Sigmoid colon (tissue), 7 donors: ENCODE measurements around the gene TBCEL. TPM values are rescaled to one million over a fixed set of nuclear protein-coding genes. Genes with fewer than 3 reads are reported as not detected.

ENCODE experiments used
- DNase-seq: peaks from one replicate; pipeline ENCODE4 v3.0.0-alpha.2; 2019
- H3K27ac ChIP-seq, 4 donors: fragments of 200-600 bp; sonication (generic); one replicate each; pipeline ENCODE4 v1.5.1; 2016 to 2019; ENCODE audit warnings: mild to moderate bottlenecking in 1 of 4
- H3K27me3 ChIP-seq, 3 donors: fragments of 200-600 bp; sonication (generic); one replicate each; pipeline ENCODE4 v1.5.1; 2019; ENCODE audit warnings: mild to moderate bottlenecking in 1 of 3
- H3K36me3 ChIP-seq, 4 donors: fragments of 200-600 bp; sonication (generic); one replicate each; pipeline ENCODE4 v1.5.1; 2016 to 2019
- H3K4me1 ChIP-seq, 4 donors: fragments of 200-600 bp; sonication (generic); one replicate each; pipeline ENCODE4 v1.5.1; 2017 to 2019
- H3K4me3 ChIP-seq, 4 donors: fragments of 200-600 bp; sonication (generic); one replicate each; pipeline ENCODE4 v1.5.1; 2017 to 2019; ENCODE audit warnings: mild to moderate bottlenecking in 2 of 4, moderate library complexity in 1 of 4
- H3K9me3 ChIP-seq, 4 donors: fragments of 200-600 bp in 3 of 4; sonication (generic) in 3 of 4; one replicate each; pipeline versions ENCODE4 v1.5.1 to v1.6.1; 2013 to 2019
- CTCF ChIP-seq, 4 experiments: fragments of 450-650 bp in 3 of 4; fragments of 200-600 bp in 1 of 4; IDR thresholded peaks; one replicate each; pipeline ENCODE4 v1.5.1; 2016 to 2019; ENCODE audit warnings: antibody characterized with exemption in 4 of 4, mild to moderate bottlenecking in 3 of 4, moderate library complexity in 2 of 4
- EP300 ChIP-seq, 4 donors: sonication (generic); formaldehyde crosslinking; IDR thresholded peaks; one replicate each; pipeline ENCODE4 v1.6.1; 2017; ENCODE audit warnings: antibody characterized with exemption in 4 of 4
- POLR2A ChIP-seq, 2 donors: fragments of 450-650 bp; IDR thresholded peaks; one replicate each; pipeline ENCODE4 v1.6.1; 2016; ENCODE audit warnings: antibody characterized with exemption in 2 of 2, mild to moderate bottlenecking in 2 of 2, moderate library complexity in 2 of 2
- POLR2AphosphoS5 ChIP-seq, 4 donors: sonication (generic); formaldehyde crosslinking; IDR thresholded peaks; one replicate each; pipeline ENCODE4 v1.6.1; 2017; ENCODE audit warnings: antibody characterized with exemption in 4 of 4
- WGBS, 2 donors: extraction: QIAGEN DNeasy Blood & Tissue Kit; methylation state at CpG; one replicate each; pipeline ENCODE4 v1.1.7; 2013; 5-methylcytosine and 5-hydroxymethylcytosine counted together
- intact Hi-C: fragments of 100-400 bp; cut with DNase I; formaldehyde crosslinking; loops from one replicate; pipeline ENCODE4 v1.15.1; 2023
- polyA plus RNA-seq, 3 donors: library from polyadenylated mRNA; stranded (reverse); fragments of 200-250 nt; gene quantifications; one replicate each; pipeline ENCODE4 v1.2.3, GENCODE V29; 2013
- total RNA-seq, 4 donors: library from RNA; depleted of rRNA; stranded (reverse); fragments of >200 nt; gene quantifications; one replicate each; pipeline ENCODE4 v1.1.0, GENCODE V29; 2016
- donor health status: healthy with polysubstance abuse.
- donor health status: Bipolar disorder and iron deficiency.
- donor health status: healthy.

The TBCEL gene
- total and polyA plus RNA-seq, 7 donors, result 4.2 to 53.3 (median 22.4) TPM

- 90 to 97% methylated on average over 2 of the region's 2 CpGs for WGBS, 2 donors
- intact Hi-C loops, result no loop called here
- Histone ChIP-seq H3K4me3 (no peak overlapping the region), H3K27me3 (no peaks in the 10 kb centered on the region), H3K9me3 (no peaks in the 10 kb centered on the region), H3K4me1 (no peaks in the 10 kb centered on the region), H3K36me3 (peaks cover 0 to 82% (median 20%) of the 10 kb centered on the region in 4 donors), H3K27ac (no peak overlapping the region)
- no peak for DNase-seq
- TF ChIP-seq EP300 (IDR thresholded peaks at IDR 0.05), result no peak
- TF ChIP-seq POLR2A (IDR thresholded peaks at IDR 0.05), result no peak
- no peak for TF ChIP-seq CTCF (IDR thresholded peaks at IDR 0.05)
- no peak for TF ChIP-seq POLR2AphosphoS5 (IDR thresholded peaks at IDR 0.05)
Observed at GRCh38 chr11:121054266-121054665, 30.4 kb downstream of the TBCEL start.

- intact Hi-C loops, result no loop called here
Observed at GRCh38 chr11:121055076-121055475, 31.2 kb downstream of the TBCEL start.

GRCh38 chr11:121057922-121058321 lies 34.0 kb downstream of the TBCEL start:
- no peaks in the 10 kb centered on the region for H3K4me1 ChIP-seq
- H3K4me3 ChIP-seq, result no peak overlapping the region
- peaks cover 3 to 97% (median 19%) of the 10 kb centered on the region in 4 donors for H3K36me3 ChIP-seq
- no peaks in the 10 kb centered on the region for H3K9me3 ChIP-seq
- H3K27ac ChIP-seq, result no peak overlapping the region
- intact Hi-C loops, result no loop called here
- no peak for TF ChIP-seq POLR2A (IDR thresholded peaks at IDR 0.05)
- no peak for TF ChIP-seq EP300 (IDR thresholded peaks at IDR 0.05)
- TF ChIP-seq POLR2AphosphoS5 (IDR thresholded peaks at IDR 0.05), result no peak
- no peak for TF ChIP-seq CTCF (IDR thresholded peaks at IDR 0.05)
- no peak for DNase-seq
- 79 to 81% methylated on average over 4 of the region's 4 CpGs for WGBS, 2 donors
- no peaks in the 10 kb centered on the region for H3K27me3 ChIP-seq

More at GRCh38 chr11:121055076-121055475, 31.2 kb downstream of the TBCEL start:
- H3K27me3 ChIP-seq, result no peaks in the 10 kb centered on the region
- no peak overlapping the region for H3K27ac ChIP-seq
- no peak for TF ChIP-seq POLR2A (IDR thresholded peaks at IDR 0.05)
- no peak for TF ChIP-seq CTCF (IDR thresholded peaks at IDR 0.05)
- TF ChIP-seq EP300 (IDR thresholded peaks at IDR 0.05), result no peak
- no peak for TF ChIP-seq POLR2AphosphoS5 (IDR thresholded peaks at IDR 0.05)
- peaks cover under 1 to 84% (median 21%) of the 10 kb centered on the region in 4 donors for H3K36me3 ChIP-seq
- H3K9me3 ChIP-seq, result no peaks in the 10 kb centered on the region
- H3K4me3 ChIP-seq, result no peak overlapping the region
- WGBS, 2 donors, result 91 to 96% methylated on average over 3 of the region's 3 CpGs
- H3K4me1 ChIP-seq, result no peaks in the 10 kb centered on the region
- no peak for DNase-seq

- TF ChIP-seq POLR2A (IDR thresholded peaks at IDR 0.05) (no peak), POLR2AphosphoS5 (IDR thresholded peaks at IDR 0.05) (no peak), CTCF (IDR thresholded peaks at IDR 0.05) (no peak), EP300 (IDR thresholded peaks at IDR 0.05) (no peak)
- Histone ChIP-seq H3K4me3 (no peak overlapping the region), H3K4me1 (no peaks in the 10 kb centered on the region), H3K27me3 (no peaks in the 10 kb centered on the region), H3K36me3 (peaks cover 3 to 94% (median 15%) of the 10 kb centered on the region in 4 donors), H3K27ac (no peak overlapping the region), H3K9me3 (no peaks in the 10 kb centered on the region)
- no peak for DNase-seq
- intact Hi-C loops, result no loop called here
- WGBS, 2 donors, result 67 to 77% methylated on average over 3 of the region's 3 CpGs
Observed at GRCh38 chr11:121058941-121059340, 35.0 kb downstream of the TBCEL start.

GRCh38 chr11:121059605-121060004 lies 35.7 kb downstream of the TBCEL start:
- Histone ChIP-seq H3K9me3 (no peaks in the 10 kb centered on the region), H3K4me1 (no peaks in the 10 kb centered on the region), H3K27me3 (no peaks in the 10 kb centered on the region), H3K4me3 (no peak overlapping the region), H3K27ac (no peak overlapping the region), H3K36me3 (peaks cover 3 to 93% (median 15%) of the 10 kb centered on the region in 4 donors)
- intact Hi-C loops, result no loop called here
- TF ChIP-seq EP300 (IDR thresholded peaks at IDR 0.05), result no peak
- no peak for TF ChIP-seq POLR2AphosphoS5 (IDR thresholded peaks at IDR 0.05)
- TF ChIP-seq POLR2A (IDR thresholded peaks at IDR 0.05), result no peak
- no peak for TF ChIP-seq CTCF (IDR thresholded peaks at IDR 0.05)
- 83 to 85% methylated on average over 3 of the region's 3 CpGs for WGBS, 2 donors
- no peak for DNase-seq
